B cell (primary cell): ENCODE data around the gene WFDC1.

Source experiments
- EZH2 ChIP-seq: IDR thresholded peaks from 2 replicates; pipeline ENCODE4 v1.6.1; 2012; ENCODE audit warnings: borderline replicate concordance, low read depth, mild to moderate bottlenecking, moderate library complexity, low read length; ENCODE audit not compliant: insufficient read depth, poor library complexity, severe bottlenecking
- TF ChIP-seq, protein P1 (sequence below): fragments of 200-600 bp; IDR thresholded peaks from one replicate; pipeline ENCODE4 v1.8.0; 2022; ENCODE audit warnings: antibody characterized with exemption, mild to moderate bottlenecking

DNA sequence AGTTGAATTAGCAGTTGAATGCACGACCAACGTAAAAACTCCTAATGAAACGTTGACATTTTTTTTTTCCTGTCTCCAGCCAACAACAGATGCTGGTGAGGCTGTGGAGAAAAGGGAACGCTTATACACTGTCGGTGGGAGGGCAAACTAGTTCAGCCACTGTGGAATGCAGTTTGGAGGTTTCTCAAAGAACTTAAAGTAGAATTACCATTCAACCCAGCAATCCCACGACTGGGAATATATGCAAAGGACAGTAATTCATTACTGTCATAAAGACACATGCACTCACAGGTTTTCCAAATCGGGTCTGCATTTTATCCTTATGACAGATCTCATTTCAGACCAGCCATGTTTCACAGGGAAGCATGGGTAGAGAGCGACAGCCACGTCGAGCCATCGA is 3.5 kb upstream of the WFDC1 start:
- TF ChIP-seq EZH2 = no peak
- TF ChIP-seq, protein P1, sequence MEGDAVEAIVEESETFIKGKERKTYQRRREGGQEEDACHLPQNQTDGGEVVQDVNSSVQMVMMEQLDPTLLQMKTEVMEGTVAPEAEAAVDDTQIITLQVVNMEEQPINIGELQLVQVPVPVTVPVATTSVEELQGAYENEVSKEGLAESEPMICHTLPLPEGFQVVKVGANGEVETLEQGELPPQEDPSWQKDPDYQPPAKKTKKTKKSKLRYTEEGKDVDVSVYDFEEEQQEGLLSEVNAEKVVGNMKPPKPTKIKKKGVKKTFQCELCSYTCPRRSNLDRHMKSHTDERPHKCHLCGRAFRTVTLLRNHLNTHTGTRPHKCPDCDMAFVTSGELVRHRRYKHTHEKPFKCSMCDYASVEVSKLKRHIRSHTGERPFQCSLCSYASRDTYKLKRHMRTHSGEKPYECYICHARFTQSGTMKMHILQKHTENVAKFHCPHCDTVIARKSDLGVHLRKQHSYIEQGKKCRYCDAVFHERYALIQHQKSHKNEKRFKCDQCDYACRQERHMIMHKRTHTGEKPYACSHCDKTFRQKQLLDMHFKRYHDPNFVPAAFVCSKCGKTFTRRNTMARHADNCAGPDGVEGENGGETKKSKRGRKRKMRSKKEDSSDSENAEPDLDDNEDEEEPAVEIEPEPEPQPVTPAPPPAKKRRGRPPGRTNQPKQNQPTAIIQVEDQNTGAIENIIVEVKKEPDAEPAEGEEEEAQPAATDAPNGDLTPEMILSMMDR = no peak
